SK-N-MC (cell line): ENCODE results near the gene ARVCF.

Experiments
- EZH2 ChIP-seq: fragments of 200-600 bp; sonication (generic); IDR thresholded peaks from one replicate; pipeline ENCODE4 v1.6.1; 2017; ENCODE audit warnings: antibody characterized with exemption
- POLR2AphosphoS5 ChIP-seq: IDR thresholded peaks from 2 replicates; pipeline ENCODE4 v1.6.1; 2012; ENCODE audit warnings: mild to moderate bottlenecking, low read depth, low read length, borderline replicate concordance

GRCh38 chr22:19986410-19987341, 29.9 kb downstream of the ARVCF start:
- TF ChIP-seq EZH2 (no peak), POLR2AphosphoS5 (no peak; the same call in 1 of the 2 replicates)
